Fibroblast of pulmonary artery (primary cell): ENCODE measurements around the gene TYW5.

Experiments
- DNase-seq: peaks from one replicate; pipeline ENCODE4 v3.0.0-alpha.2; 2010; ENCODE audit warnings: low read depth
- H3K4me3 ChIP-seq: replicated peaks from 2 replicates; pipeline ENCODE4 v1.5.1; 2011; ENCODE audit warnings: low read depth, mild to moderate bottlenecking, control low read depth, low read length, moderate library complexity
- TF ChIP-seq, protein P1 (sequence below): IDR thresholded peaks from 2 replicates; pipeline ENCODE4 v1.5.1; 2011; ENCODE audit warnings: mild to moderate bottlenecking, control low read depth, low read length, inconsistent platforms; ENCODE audit errors: missing control alignments

The TYW5 gene

DNA sequence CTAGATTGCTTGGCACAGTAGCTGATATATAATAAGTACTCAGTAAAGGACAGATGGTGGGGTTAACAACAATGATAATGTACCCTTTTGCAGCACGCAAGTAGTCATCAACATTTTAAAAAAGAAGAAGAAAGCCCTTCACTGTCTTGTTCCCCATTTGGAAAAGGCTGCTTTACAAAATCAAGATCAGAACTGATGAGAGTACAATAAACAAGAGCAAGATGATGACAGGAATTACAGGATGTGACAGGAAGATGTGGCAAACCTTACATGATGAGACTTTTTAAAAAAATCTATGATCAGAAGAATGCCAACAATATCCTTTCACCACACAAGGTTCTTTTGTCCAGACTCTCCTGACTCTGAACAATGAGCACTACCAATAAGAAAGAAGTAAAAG, 9.1 kb downstream of the TYW5 start:
- TF ChIP-seq, protein P1, sequence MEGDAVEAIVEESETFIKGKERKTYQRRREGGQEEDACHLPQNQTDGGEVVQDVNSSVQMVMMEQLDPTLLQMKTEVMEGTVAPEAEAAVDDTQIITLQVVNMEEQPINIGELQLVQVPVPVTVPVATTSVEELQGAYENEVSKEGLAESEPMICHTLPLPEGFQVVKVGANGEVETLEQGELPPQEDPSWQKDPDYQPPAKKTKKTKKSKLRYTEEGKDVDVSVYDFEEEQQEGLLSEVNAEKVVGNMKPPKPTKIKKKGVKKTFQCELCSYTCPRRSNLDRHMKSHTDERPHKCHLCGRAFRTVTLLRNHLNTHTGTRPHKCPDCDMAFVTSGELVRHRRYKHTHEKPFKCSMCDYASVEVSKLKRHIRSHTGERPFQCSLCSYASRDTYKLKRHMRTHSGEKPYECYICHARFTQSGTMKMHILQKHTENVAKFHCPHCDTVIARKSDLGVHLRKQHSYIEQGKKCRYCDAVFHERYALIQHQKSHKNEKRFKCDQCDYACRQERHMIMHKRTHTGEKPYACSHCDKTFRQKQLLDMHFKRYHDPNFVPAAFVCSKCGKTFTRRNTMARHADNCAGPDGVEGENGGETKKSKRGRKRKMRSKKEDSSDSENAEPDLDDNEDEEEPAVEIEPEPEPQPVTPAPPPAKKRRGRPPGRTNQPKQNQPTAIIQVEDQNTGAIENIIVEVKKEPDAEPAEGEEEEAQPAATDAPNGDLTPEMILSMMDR: no peak
- no peak overlapping the region for H3K4me3 ChIP-seq
- no peak for DNase-seq

DNA sequence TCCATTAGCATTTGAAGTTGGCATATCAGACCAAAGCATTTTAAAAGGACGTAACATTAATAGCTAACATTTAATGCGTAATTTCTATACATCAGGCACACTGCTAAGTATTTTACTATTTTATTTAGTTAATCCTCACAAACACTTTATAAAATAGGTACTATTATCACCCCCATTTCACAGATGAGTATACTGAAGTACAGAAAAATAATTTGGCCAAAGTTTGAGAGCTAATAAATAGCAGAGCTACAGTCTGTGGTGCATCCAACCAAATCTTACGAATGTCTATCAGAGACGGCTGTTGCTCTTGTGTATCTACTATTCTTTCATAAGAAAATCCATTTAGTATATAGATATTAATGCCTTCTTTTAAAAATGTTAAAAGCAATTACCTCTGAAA, 11.9 kb downstream of the TYW5 start:
- TF ChIP-seq, protein P1: no peak
- DNase-seq: no peak
- H3K4me3 ChIP-seq: no peak overlapping the region

DNA sequence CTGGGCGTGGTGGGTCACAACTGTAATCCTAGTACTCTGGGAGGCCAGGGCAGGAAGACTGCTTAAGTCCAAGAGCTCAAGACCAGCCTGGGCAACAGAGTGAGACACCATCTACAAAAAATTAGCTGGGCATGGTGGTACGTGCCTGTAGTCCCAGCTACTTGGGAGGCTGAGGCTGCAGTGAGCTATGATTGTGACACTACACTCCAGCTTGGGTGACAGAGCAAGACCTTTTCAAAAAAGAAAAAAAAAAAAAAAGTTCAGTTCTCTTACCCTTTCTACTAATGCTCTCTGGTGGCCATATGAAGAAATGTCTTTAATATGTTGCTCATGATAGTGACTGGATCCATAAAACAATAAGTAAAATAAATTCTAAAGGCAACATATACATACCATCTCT, 14.9 kb downstream of the TYW5 start:
- peak; percentile 40 for DNase-seq
- no peak overlapping the region for H3K4me3 ChIP-seq
- TF ChIP-seq, protein P1: peak; percentile 30

DNA sequence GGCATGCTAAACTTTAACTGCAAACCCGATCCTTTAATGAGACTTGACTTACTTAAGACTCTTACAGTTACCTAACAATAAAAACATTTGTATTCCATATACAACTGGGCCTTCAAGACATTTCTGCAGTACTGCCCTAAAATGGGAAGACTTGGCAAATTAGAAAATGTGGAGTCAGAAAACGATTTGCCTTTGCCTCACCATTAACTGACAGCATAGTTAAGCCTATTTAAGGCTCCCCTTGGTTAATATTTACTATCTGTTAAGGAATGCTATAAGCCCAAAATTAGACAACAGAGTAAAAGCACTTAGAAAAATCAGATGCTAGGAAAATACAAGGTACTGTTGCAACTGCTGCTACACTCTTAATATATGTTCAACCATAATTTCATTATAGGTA, 18.7 kb downstream of the TYW5 start:
- TF ChIP-seq, protein P1: no peak
- H3K4me3 ChIP-seq: no peak overlapping the region
- no peak for DNase-seq

DNA sequence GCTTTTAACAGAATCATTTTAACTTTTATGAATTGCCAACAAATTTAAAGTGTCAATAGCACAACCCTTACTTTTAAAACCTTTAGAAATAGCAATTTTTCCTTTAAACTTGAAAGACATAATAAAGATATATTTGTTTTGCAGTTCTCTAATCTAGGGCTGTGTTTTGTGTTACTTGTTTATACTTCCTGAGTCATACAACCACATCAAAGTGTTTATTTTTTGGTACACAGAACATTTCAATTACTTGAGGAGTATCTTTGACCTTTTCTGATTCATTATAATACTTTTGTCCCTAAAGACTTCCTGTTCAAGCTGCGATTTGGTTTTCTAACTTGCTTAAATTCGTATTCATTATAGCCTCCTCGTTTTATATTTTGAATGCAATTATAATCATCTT, 21.8 kb downstream of the TYW5 start:
- no peak overlapping the region for H3K4me3 ChIP-seq
- no peak for DNase-seq
- TF ChIP-seq, protein P1: no peak

DNA sequence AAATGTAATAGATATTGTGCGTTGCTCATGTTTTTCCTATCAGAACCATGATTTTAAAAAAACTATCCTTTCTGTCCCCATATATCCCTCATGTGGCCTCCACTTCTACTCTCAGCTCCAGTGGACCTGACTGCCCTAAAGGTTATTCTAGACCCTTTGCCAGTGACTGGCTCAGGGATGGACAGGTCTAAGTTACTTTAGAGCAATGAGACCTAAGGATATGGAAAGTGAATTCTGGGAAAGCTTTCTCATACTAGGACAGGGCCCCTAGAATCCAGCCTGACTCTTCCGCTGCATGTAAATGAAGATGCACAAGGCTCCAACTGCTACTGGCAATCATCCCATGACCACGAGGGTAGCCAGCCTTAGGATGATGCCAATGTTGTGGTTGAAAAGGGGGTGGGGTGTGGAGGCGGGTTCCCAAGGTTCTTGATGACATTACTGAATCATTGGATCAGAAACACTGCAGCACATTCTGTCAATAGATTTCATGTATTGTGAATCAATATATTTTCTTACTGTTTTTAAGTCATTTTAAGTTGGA, 22.9 kb downstream of the TYW5 start:
- H3K4me3 ChIP-seq: no peak overlapping the region
- TF ChIP-seq, protein P1: no peak
- no peak for DNase-seq

DNA sequence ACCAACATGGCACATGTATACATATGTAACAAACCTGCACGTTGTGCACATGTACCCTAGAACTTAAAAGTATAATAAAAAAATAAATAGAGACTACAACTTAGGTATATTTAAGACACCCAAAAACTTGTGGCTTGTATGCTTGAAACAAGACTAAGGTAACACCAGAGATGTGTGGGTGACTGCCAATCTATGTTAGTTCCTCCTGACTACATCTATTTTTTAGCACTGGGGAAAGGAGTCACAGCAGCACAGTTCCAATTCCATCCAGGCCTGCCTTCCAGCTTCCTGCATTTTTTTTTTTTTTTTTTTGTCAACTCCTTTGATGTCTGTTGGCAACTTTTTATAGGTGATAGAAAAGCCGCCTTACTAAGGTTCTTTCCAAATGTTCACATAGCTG, 26.0 kb downstream of the TYW5 start:
- TF ChIP-seq, protein P1: no peak
- H3K4me3 ChIP-seq: no peak overlapping the region
- DNase-seq: no peak
